HepG2 (cell line): Measurements from ENCODE around the gene MED10. TPM values are rescaled to one million over a fixed set of nuclear protein-coding genes. Genes with fewer than 3 reads are reported as not detected.
A peak's percentile ranks its signal among the peaks of the same experiment; 100 is the strongest.

Source experiments
- KLF6 ChIP-seq: IDR thresholded peaks from 2 replicates; pipeline ENCODE4 v1.8.0; 2016; ENCODE audit warnings: missing biosample characterization, missing genetic modification reagents
- NR2F1 ChIP-seq, 2 experiments: fragments of 450-650 bp in 1 of 2; formaldehyde crosslinking in 1 of 2; IDR thresholded peaks; 2 replicates each; pipeline versions ENCODE4 v1.5.0 to v1.6.1; 2016 to 2020; ENCODE audit warnings: mild to moderate bottlenecking in 1 of 2, missing compliant biosample characterization in 1 of 2, missing genetic modification reagents in 1 of 2, moderate library complexity in 1 of 2
- THYN1 ChIP-seq: sonication (generic); formaldehyde crosslinking; IDR thresholded peaks from 2 replicates; pipeline ENCODE4 v1.8.1; 2023; ENCODE audit warnings: low read depth, mild to moderate bottlenecking, moderate library complexity, missing genetic modification reagents, borderline replicate concordance
- ZBTB20 ChIP-seq: sonication (generic); formaldehyde crosslinking; IDR thresholded peaks from 2 replicates; pipeline ENCODE4 v1.8.1; 2023; ENCODE audit warnings: missing genetic modification reagents, low read depth, mild to moderate bottlenecking, borderline replicate concordance
- ZNF234 ChIP-seq: sonication (generic); formaldehyde crosslinking; conservative IDR thresholded peaks from 2 replicates; pipeline ENCODE4 v1.5.1; 2020; ENCODE audit warnings: mild to moderate bottlenecking, missing genetic modification reagents
- ZNF251 ChIP-seq: sonication (generic); formaldehyde crosslinking; IDR thresholded peaks from 2 replicates; pipeline ENCODE4 v1.9.0; 2021; ENCODE audit warnings: mild to moderate bottlenecking, missing genetic modification reagents
- polyA plus RNA-seq, 8 experiments: library from polyadenylated mRNA; depleted of rRNA in 3 of 8; stranded (reverse) in 7 of 8; unstranded in 1 of 8; fragments of >200 nt; fragmentation: Illumina TruSeq in 4 of 8; extraction: Trizol in 4 of 8; gene quantifications; 2 replicates each; pipeline versions ENCODE4 v1.2.1 to v1.2.3, GENCODE V29; 2011 to 2016; ENCODE audit warnings: low read depth in 4 of 8, missing spikeins in 1 of 8, mixed read lengths in 1 of 8; ENCODE audit not compliant: insufficient read depth in 1 of 8
- total RNA-seq, 5 experiments: library from RNA; depleted of rRNA; stranded (reverse); fragments of >200 nt; fragmentation: Illumina TruSeq; extraction: Trizol; gene quantifications; 2 replicates each; pipeline ENCODE4 v1.2.3, GENCODE V29; 2016; ENCODE audit warnings: low read depth in 1 of 5
- TF ChIP-seq, protein P1 (sequence below), 2 experiments: IDR thresholded peaks; 2 replicates each; pipeline ENCODE4 v1.6.1; 2011 to 2012; ENCODE audit warnings: low read length in 2 of 2, borderline replicate concordance in 1 of 2, low read depth in 1 of 2, mild to moderate bottlenecking in 1 of 2, moderate library complexity in 1 of 2
- TF ChIP-seq, protein P2 (sequence below): sonication (generic); formaldehyde crosslinking; conservative IDR thresholded peaks from 2 replicates; pipeline ENCODE4 v1.4.0; 2020; ENCODE audit warnings: missing genetic modification reagents
- TF ChIP-seq, protein P3 (sequence below): sonication (generic); formaldehyde crosslinking; IDR thresholded peaks from 2 replicates; pipeline ENCODE4 v1.5.0; 2020; ENCODE audit warnings: mild to moderate bottlenecking, missing genetic modification reagents
- TF ChIP-seq, protein P4 (sequence below), 2 experiments: sonication (generic) in 1 of 2; formaldehyde crosslinking in 1 of 2; IDR thresholded peaks; 2 replicates each; pipeline versions ENCODE4 v1.5.1 to v1.6.1; 2011 to 2020; ENCODE audit warnings: borderline replicate concordance in 1 of 2, low read depth in 1 of 2, low read length in 1 of 2, mild to moderate bottlenecking in 1 of 2, missing genetic modification reagents in 1 of 2, moderate library complexity in 1 of 2
- TF ChIP-seq, protein P5 (sequence below): sonication (generic); formaldehyde crosslinking; IDR thresholded peaks from 2 replicates; pipeline ENCODE4 v1.4.0; 2020; ENCODE audit warnings: missing genetic modification reagents, borderline replicate concordance

The MED10 gene
- total and polyA plus RNA-seq, 2 of the 13 experiments (the other 11 are each of a cell fraction or from before 2014, with no cell fraction given) = 11.2 to 23.7 TPM

DNA sequence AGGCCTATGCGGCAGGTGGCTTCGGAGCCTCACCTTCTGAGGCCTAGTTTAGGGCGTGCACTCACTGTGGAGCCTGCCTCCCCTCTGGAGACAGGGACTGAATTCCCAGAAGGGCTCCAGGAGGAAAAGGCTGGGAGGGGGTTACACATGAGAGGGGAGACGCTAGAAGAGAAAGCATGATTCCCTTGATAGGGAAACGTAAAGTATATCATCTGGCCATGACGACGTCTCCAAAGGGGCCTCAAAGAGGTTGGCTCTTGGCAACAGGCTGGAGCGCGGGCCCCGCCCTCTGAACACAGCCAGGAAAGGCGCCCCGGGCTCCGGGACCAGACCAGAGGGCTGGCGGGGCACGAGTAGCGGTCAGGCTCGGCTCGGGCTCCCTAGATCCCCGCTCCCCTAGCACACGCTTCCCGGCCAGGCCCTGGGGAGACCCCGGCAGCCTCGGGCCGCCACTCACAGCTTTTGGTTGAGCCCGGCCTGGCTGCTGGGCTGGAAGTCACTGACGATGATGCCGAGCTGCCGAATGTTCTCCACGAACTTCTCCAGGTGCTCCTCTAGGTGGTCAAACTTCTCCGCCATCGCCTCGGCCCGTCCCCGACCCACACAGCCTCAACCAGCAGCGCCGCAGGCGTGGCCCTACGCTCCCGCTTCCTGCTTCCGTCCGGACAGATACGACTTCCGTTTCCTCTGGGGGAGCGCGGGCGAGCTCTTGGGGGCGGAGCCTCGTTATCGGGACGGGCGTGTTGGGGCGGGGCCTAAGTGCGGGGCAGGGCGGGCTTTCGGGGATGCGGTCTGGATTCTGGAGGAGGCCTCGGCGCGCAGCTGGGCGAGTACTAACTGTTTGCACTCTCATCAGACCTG lies at the start of gene MED10 (continued):
- TF ChIP-seq, protein P1, sequence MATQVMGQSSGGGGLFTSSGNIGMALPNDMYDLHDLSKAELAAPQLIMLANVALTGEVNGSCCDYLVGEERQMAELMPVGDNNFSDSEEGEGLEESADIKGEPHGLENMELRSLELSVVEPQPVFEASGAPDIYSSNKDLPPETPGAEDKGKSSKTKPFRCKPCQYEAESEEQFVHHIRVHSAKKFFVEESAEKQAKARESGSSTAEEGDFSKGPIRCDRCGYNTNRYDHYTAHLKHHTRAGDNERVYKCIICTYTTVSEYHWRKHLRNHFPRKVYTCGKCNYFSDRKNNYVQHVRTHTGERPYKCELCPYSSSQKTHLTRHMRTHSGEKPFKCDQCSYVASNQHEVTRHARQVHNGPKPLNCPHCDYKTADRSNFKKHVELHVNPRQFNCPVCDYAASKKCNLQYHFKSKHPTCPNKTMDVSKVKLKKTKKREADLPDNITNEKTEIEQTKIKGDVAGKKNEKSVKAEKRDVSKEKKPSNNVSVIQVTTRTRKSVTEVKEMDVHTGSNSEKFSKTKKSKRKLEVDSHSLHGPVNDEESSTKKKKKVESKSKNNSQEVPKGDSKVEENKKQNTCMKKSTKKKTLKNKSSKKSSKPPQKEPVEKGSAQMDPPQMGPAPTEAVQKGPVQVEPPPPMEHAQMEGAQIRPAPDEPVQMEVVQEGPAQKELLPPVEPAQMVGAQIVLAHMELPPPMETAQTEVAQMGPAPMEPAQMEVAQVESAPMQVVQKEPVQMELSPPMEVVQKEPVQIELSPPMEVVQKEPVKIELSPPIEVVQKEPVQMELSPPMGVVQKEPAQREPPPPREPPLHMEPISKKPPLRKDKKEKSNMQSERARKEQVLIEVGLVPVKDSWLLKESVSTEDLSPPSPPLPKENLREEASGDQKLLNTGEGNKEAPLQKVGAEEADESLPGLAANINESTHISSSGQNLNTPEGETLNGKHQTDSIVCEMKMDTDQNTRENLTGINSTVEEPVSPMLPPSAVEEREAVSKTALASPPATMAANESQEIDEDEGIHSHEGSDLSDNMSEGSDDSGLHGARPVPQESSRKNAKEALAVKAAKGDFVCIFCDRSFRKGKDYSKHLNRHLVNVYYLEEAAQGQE (IDR thresholded peaks at IDR 0.05; ENCODE audit: borderline replicate concordance in 1 of 2, low read depth in 1 of 2, low read length in 2 of 2) = no peak
- TF ChIP-seq THYN1 (CRISPR knock-in tag) (no peak), KLF6 (peak; percentile 45; the same call in 1 of the 2 replicates), NR2F1 (CRISPR knock-in tag; IDR thresholded peaks at IDR 0.05) (no peak), ZNF251 (CRISPR knock-in tag) (no peak), ZBTB20 (CRISPR knock-in tag) (no peak), ZNF234 (no peak)
- TF ChIP-seq, protein P2, sequence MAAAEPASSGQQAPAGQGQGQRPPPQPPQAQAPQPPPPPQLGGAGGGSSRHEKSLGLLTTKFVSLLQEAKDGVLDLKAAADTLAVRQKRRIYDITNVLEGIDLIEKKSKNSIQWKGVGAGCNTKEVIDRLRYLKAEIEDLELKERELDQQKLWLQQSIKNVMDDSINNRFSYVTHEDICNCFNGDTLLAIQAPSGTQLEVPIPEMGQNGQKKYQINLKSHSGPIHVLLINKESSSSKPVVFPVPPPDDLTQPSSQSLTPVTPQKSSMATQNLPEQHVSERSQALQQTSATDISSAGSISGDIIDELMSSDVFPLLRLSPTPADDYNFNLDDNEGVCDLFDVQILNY (CRISPR knock-in tag) = no peak
- TF ChIP-seq, protein P3, sequence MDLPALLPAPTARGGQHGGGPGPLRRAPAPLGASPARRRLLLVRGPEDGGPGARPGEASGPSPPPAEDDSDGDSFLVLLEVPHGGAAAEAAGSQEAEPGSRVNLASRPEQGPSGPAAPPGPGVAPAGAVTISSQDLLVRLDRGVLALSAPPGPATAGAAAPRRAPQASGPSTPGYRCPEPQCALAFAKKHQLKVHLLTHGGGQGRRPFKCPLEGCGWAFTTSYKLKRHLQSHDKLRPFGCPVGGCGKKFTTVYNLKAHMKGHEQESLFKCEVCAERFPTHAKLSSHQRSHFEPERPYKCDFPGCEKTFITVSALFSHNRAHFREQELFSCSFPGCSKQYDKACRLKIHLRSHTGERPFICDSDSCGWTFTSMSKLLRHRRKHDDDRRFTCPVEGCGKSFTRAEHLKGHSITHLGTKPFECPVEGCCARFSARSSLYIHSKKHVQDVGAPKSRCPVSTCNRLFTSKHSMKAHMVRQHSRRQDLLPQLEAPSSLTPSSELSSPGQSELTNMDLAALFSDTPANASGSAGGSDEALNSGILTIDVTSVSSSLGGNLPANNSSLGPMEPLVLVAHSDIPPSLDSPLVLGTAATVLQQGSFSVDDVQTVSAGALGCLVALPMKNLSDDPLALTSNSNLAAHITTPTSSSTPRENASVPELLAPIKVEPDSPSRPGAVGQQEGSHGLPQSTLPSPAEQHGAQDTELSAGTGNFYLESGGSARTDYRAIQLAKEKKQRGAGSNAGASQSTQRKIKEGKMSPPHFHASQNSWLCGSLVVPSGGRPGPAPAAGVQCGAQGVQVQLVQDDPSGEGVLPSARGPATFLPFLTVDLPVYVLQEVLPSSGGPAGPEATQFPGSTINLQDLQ (CRISPR knock-in tag) = 0 out of 2 replicates have a peak, but pooled peaks have one; percentile 70
- TF ChIP-seq, protein P4, sequence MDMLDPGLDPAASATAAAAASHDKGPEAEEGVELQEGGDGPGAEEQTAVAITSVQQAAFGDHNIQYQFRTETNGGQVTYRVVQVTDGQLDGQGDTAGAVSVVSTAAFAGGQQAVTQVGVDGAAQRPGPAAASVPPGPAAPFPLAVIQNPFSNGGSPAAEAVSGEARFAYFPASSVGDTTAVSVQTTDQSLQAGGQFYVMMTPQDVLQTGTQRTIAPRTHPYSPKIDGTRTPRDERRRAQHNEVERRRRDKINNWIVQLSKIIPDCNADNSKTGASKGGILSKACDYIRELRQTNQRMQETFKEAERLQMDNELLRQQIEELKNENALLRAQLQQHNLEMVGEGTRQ (IDR thresholded peaks at IDR 0.05; ENCODE audit: low read depth, low read length) = no peak
- TF ChIP-seq, protein P4 (CRISPR knock-in tag; IDR thresholded peaks at IDR 0.05; ENCODE audit: borderline replicate concordance) = no peak
- TF ChIP-seq, protein P5, sequence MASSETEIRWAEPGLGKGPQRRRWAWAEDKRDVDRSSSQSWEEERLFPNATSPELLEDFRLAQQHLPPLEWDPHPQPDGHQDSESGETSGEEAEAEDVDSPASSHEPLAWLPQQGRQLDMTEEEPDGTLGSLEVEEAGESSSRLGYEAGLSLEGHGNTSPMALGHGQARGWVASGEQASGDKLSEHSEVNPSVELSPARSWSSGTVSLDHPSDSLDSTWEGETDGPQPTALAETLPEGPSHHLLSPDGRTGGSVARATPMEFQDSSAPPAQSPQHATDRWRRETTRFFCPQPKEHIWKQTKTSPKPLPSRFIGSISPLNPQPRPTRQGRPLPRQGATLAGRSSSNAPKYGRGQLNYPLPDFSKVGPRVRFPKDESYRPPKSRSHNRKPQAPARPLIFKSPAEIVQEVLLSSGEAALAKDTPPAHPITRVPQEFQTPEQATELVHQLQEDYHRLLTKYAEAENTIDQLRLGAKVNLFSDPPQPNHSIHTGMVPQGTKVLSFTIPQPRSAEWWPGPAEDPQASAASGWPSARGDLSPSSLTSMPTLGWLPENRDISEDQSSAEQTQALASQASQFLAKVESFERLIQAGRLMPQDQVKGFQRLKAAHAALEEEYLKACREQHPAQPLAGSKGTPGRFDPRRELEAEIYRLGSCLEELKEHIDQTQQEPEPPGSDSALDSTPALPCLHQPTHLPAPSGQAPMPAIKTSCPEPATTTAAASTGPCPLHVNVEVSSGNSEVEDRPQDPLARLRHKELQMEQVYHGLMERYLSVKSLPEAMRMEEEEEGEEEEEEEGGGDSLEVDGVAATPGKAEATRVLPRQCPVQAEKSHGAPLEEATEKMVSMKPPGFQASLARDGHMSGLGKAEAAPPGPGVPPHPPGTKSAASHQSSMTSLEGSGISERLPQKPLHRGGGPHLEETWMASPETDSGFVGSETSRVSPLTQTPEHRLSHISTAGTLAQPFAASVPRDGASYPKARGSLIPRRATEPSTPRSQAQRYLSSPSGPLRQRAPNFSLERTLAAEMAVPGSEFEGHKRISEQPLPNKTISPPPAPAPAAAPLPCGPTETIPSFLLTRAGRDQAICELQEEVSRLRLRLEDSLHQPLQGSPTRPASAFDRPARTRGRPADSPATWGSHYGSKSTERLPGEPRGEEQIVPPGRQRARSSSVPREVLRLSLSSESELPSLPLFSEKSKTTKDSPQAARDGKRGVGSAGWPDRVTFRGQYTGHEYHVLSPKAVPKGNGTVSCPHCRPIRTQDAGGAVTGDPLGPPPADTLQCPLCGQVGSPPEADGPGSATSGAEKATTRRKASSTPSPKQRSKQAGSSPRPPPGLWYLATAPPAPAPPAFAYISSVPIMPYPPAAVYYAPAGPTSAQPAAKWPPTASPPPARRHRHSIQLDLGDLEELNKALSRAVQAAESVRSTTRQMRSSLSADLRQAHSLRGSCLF = no peak; the same call in 1 of the 2 replicates
